GM23248 (cell line): ENCODE data around the gene ELF4.

Source experiments
- EZH2 ChIP-seq: fragments of 200-600 bp; sonication (generic); IDR thresholded peaks from 2 replicates; pipeline ENCODE4 v1.6.1; 2018; ENCODE audit warnings: antibody characterized with exemption, mild to moderate bottlenecking; ENCODE audit not compliant: insufficient read depth, poor library complexity, severe bottlenecking
- EZH2phosphoT487 ChIP-seq: fragments of 200-600 bp; sonication (generic); IDR thresholded peaks from 2 replicates; pipeline ENCODE4 v1.6.1; 2018; ENCODE audit warnings: antibody characterized with exemption, moderate library complexity, mild to moderate bottlenecking, low read depth; ENCODE audit not compliant: insufficient read depth

- no peak for TF ChIP-seq EZH2phosphoT487
- no peak for TF ChIP-seq EZH2
These were observed 48.0 kb upstream of the ELF4 start for GRCh38 chrX:130158311-130158710.
